Fibroblast of skin of right quadriceps (primary cell): ENCODE results near the gene TSPAN17.

Experiments
- DNase-seq: peaks from one replicate; pipeline ENCODE4 v3.0.0-alpha.2; 2013

The TSPAN17 gene

GRCh38 chr5:176643491-176644219, 3.6 kb upstream of the TSPAN17 start:
- DNase-seq: no peak

- no peak for DNase-seq
Measured at GRCh38 chr5:176644294-176644693, 3.0 kb upstream of the TSPAN17 start.

- DNase-seq: no peak
Measured at GRCh38 chr5:176644878-176645670, 2.2 kb upstream of the TSPAN17 start.

- no peak for DNase-seq
Measured at GRCh38 chr5:176646049-176646706, 1.1 kb upstream of the TSPAN17 start.

- no peak for DNase-seq
Measured at GRCh38 chr5:176646707-176647029, 616 bp upstream of the TSPAN17 start.

- DNase-seq: no peak
Measured at GRCh38 chr5:176647843-176648473, 674 bp downstream of the TSPAN17 start.

GRCh38 chr5:176648474-176649194, 1.4 kb downstream of the TSPAN17 start:
- no peak for DNase-seq

GRCh38 chr5:176650354-176650884, 3.1 kb downstream of the TSPAN17 start:
- no peak for DNase-seq

- DNase-seq: no peak
Measured at GRCh38 chr5:176651472-176651980, 4.2 kb downstream of the TSPAN17 start.

- DNase-seq: no peak
Measured at GRCh38 chr5:176652136-176652535, 4.9 kb downstream of the TSPAN17 start.

- no peak for DNase-seq
Measured at GRCh38 chr5:176653401-176654385, 6.4 kb downstream of the TSPAN17 start.

- DNase-seq: no peak
Measured at GRCh38 chr5:176654856-176655255, 7.6 kb downstream of the TSPAN17 start.

- no peak for DNase-seq
Measured at GRCh38 chr5:176656467-176656990, 9.2 kb downstream of the TSPAN17 start.

- DNase-seq: peak; percentile 57
Measured at GRCh38 chr5:176658007-176658599, 10.8 kb downstream of the TSPAN17 start.

GRCh38 chr5:176658817-176659511, 11.7 kb downstream of the TSPAN17 start:
- peak; percentile 21 for DNase-seq

- no peak for DNase-seq
Measured at GRCh38 chr5:176659512-176659839, 12.2 kb downstream of the TSPAN17 start.

GRCh38 chr5:176659860-176660461, 12.7 kb downstream of the TSPAN17 start:
- no peak for DNase-seq

- no peak for DNase-seq
Measured at GRCh38 chr5:176660530-176660859, 13.2 kb downstream of the TSPAN17 start.

- peak; percentile 56 for DNase-seq
Measured at GRCh38 chr5:176660860-176661641, 13.8 kb downstream of the TSPAN17 start.
